HG03558 (cell line): ENCODE data around the gene NACC2.
"Not testable (repeated sequence)": the region's sequence is repeated elsewhere in the genome, so short reads cannot be mapped to it uniquely, and the experiment has no call there.

ENCODE experiments used
- ATAC-seq: cut with Tn5 transposase; IDR thresholded peaks from one replicate; pipeline ENCODE4 v1.9.1; 2021; ENCODE audit warnings: moderate number of reproducible peaks; ENCODE audit not compliant: unreplicated experiment; ENCODE audit errors: extremely low read depth

Gene NACC2

DNA sequence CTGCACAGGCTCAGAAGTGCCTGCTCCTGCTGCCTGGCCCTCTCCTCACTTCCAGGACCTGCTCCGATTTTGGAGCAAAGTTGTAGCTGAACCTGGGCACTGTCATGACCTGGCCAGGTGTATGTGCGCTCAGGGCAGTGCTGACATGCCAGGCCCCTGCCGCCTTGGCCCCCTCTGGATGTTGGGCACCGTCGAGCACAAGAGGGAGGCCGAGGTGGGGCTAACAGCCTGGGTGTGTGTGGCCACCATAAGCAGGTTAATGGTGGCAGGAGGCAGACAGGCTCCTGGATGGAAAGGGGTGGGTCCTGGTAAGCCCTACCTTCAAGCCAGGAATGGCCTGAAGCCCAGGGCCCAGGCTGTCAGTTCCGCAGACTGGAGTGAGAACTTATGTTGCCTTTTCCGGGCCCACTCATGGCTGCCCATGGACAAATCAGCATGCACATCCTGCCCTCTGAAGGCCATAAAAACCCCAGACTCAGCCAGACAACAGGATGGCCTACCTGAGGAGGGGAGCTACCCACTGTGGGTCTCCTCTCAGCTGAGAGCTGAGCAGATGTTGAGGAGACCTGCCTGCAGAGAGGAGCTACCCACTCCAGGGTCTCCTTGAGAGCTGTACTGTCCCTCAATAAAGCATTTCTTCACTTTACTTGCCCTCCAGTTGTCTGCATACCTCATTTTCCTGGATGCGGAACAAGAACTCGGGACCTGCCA, 66.2 kb downstream of the NACC2 start:
- ATAC-seq: no peak

DNA sequence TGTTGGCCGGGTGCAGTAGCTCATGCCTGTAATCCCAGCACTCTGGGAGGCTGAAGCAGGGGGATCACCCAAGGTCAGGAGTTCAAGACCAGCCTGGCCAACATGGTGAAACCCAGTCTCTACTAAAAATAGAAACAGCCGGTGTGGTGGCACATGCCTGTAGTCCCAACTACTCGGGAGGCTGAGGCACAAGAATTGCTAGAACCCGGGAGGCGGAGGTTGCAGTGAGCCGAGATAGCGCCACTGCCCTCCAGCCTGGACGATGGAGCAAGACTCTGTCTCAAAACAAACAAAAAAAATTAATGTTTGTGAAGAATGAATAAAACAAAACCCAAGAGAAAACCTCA, 68.2 kb downstream of the NACC2 start:
- not testable (repeated sequence) for ATAC-seq

DNA sequence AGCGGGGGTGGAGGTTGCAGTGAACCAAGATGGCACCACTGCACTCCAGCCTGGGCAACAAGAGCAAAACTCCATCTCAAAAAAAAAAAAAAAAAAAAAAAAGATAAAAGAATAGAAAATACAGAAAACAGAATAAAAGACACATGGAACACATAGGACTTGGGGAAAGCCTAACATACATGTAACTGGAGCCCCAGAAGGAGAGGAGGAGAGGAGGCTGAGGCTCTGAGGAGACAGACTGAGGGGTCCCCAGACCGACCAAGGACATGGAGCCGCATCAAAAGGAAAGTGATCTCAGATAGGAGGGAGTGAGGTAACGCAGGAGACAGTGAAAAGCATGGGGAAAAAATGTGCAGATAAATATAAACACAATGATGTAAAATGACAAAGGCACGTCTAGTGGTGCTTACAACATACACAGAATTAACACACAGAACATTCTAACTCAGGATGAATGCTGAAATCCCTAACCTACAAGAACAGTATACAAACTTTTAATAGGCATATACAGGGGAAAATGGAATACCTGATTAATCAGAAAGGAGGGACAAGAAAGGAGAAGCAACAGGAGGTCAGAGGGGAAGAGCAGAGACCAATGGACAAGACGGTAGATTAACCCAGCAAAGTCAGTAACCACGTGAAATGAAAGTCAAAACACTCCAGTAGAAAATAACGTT, 68.7 kb downstream of the NACC2 start:
- no peak for ATAC-seq

DNA sequence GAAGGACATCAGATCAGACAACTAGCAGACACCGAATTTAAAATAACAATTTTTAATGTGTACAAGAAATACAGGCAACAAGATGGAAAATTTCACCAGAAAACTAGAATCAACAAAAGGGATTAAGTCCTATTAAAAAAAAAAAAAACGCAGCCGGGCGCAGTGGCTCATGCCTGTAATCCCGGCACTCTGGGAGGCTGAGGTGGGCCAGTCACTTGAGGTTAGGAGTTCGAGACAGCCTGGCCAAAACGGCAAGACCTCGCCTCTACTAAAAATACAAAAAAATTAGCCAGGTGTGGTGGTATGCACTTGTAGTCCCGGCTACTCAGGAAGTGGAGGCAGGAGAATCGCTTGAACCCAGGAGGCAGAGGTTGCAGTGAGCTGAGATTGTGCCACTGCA, 69.6 kb downstream of the NACC2 start:
- no peak for ATAC-seq

DNA sequence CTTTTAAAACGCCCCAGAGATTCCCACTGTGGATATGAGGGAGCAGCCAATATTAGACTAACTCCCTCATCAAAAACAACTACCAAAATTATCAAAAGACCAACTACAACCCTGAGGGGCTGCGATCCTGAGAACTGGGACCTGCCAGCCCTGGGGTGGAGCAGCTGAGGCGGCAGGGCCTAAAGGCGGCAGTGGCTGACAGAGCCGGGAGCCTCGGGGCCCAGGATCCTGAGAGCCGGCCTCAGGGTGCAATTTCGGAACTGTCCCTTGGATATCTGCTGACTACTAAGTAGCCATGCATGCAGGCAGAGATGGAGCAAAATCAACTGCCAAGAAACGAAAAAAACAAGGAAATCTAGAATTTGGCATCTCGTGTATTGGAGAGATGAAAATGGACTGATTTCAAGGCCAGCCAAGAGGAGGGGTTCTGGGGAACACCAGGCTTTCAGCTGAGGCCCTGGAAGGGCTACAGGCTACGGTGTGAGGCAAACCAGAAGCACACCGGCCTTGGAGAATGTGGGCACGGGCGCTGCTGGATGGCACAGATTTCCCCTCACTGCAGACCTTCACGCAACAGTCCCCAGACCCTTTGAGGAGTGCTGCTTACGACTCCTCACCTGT, 70.3 kb downstream of the NACC2 start:
- ATAC-seq: no peak

DNA sequence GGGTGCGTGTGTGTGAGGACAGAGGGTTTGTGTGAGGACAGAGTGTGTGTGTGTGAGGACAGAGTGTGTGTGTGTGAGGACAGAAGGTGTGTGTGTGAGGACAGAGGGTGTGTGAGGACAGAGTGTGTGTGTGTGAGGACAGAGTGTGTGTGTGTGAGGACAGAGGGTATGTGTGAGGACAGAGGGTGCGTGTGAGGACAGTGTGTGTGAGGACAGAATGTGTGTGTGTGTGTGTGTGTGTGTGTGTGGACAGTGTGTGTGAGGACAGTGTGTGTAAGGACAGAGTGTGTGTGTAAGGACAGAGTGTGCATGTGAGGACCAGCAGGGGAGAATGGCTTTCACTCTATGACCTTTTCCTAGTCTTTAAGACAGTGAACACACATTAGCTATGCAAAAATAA, 70.8 kb downstream of the NACC2 start:
- ATAC-seq: no peak

DNA sequence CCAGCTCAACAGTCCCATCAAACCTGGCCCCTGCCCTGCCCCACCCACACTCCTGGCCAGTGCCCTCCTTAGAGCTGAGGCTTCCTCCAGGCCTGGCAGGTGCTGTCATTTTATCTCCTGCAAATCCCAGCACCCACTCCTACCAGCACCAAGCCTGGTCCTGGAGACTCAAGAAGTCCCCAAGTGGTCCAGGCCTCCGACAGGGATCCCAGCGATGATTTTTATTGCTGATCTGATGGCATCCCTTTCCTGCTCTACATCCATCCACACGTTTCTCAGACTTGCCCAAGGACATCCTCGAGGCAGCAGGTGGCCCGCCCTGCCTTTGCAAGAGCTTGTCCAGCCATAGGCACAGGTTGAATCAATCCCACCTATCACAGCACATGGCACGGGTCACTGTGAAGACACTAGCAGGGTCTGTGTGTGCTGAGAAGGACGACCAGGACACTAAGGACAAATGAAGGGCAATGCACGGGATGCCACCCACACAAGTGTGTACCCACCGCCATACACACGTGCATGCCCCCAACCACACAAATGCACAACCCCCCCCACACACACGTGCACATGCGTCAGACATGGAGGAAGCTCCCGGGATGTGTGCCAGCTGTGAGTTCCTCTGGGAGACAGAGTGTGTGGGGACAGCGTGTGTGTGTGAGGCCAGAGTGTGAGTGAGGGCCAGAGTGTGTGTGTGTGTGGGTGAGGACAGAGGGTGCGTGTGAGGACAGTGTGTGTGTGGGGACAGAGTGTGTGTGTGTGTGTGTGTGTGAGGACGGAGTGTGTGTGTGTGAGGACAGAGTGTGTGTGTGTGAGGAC, 71.5 kb downstream of the NACC2 start:
- ATAC-seq: no peak

DNA sequence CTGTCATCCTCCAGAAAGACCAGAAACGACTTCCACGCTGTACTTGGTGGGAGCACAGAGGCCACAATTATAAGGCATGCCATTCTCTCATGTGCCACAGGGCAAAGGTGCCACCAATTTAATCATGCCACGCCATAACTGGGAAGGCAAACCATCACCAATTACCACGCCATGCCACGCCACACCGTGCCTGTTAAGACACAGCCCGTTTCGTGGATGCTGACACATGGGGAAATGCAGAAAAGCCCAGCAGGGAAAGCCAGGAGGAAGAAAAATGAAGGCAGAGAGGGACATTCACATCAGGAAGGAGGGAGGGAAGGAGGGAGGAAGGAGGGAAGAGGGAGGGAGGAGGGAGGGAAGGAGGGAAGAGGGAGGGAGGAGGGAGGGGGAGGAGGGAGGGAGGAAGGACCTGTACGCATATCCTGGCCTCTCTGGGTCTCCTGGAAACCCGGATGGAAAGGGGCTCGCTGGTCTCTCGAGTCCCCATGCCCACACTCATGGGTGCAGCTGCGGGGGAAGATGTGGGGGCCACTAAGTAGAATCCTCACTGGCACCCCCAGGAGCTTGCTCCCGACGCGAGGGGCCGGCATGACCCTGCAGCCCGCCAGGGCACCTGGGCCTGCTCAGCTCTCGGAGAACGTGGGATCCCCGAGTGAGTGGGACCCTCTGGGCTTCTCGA, 72.2 kb downstream of the NACC2 start:
- ATAC-seq: no peak

DNA sequence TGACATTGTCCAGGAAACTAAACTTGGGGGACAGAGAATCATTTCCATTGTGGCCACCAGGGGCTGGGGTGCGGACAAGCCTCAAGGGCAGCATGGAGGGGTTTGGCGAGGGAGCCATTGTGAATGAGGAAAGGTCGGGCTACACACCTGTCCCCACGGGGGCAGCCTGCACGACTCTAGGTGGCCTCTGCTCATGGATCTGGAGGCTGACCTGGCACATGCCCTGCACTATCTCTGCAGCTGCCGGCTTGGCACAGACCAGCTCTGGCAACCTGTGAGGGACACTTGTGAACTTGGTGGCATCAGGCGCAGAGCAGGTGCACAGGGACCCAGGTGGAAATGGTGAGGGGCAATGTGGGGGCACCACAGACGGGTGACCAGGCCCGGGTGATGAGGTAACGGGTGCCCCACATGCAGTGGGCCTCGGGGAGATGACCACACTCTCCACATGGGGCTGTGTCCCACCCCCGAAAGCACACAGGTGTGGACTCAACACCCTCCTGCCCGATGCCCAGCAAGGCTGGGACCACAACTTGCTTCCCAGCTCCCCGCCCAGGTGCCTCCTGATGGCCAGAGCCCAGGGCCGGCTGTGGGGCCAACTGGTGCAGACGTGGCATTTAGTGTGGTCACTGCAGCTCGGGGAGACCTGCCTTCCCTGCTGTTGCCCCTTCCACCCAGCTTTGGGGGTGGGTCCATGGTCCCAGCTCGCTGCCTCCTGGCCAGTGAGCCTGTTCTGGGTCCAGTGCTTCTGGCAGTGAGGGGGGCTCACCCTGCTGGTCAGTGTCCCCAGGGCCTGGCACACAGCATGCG, 73.0 kb downstream of the NACC2 start:
- no peak for ATAC-seq

DNA sequence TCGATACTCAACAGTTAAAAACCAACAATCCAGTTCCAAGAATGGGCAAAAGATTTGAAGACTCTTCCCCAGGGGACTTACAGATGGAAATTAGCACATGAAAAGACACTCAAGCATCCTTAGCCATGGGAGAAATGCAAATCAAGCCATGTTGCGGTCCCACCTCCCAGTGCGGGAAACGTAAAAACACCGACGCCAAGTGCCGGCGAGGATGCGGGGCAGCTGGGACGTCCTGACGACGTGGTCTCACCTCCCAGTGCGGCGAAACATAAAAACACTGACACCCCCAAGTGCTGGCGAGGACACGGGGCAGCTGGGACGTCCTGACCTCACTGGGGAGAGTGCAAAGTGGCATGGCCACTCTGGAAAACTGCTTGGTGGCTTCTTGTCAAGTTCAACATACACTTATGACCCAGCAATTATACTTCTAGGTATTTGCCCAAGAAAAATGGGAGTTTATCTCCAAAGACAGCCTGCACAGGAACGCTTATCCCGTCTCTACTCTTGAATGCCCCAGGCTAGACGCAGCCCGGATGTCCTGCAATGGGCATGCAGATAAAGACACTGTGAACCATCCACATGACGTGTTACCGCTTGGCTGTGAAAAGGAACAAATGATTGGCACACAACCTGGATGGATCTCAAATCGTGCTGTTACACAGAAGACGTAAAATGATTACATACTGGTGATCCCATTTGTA, 73.8 kb downstream of the NACC2 start:
- no peak for ATAC-seq

DNA sequence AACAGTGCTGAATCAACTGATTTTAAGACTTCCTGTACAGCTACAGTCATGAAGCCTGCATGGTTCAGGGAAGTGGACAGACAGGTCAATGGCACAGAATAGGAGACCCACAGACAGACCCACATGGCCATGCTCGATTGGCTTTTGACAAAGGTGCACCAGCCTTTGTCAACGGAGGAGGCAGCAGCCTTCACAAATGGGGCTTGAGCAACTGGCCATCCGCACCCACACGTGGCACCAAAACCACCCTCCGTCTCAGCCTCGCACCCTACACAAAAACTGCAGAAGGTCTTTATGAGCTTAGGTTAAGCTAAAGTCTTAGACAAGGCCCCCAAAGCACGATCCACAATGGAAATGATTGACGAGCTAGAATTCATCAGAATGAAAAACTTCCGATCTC, 74.4 kb downstream of the NACC2 start:
- ATAC-seq: no peak

DNA sequence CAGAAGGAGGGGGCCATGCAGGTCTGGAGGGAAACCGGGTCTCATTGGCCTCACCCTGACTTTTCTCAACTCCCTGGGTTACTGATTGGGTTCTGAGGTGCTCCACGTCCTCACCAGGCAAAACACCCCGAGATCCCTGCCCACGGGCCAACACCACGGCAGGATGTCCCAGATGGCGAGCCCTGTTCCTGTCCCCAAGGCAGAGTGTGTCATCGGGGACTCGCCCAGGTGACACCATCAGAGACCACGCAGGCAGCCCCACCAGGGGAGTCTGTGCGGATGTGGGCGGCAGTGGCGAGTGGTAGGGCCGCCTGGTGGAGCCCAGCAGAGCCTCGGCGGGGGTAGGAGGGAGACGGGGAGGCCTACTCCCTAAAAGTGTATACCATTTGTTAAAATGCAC, 74.9 kb downstream of the NACC2 start:
- no peak for ATAC-seq

DNA sequence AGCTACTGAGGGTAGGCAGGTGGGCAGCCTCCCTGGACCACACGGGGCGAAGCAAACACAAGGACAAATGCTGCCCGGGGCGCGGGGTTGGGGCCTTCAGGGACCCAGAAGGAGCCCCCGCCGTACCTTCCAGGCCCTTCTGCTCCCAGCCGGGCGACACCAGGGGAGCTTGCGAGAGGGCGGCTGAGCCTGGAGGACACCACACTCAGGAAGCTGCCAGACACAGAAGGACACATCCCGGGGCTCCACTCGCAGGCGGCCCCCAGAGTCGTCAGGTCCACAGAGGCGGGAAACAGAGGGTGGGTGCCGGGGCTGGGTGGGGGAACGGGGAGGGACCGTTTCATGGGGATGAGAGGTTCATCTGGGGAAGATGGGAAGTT, 75.4 kb downstream of the NACC2 start:
- no peak for ATAC-seq

DNA sequence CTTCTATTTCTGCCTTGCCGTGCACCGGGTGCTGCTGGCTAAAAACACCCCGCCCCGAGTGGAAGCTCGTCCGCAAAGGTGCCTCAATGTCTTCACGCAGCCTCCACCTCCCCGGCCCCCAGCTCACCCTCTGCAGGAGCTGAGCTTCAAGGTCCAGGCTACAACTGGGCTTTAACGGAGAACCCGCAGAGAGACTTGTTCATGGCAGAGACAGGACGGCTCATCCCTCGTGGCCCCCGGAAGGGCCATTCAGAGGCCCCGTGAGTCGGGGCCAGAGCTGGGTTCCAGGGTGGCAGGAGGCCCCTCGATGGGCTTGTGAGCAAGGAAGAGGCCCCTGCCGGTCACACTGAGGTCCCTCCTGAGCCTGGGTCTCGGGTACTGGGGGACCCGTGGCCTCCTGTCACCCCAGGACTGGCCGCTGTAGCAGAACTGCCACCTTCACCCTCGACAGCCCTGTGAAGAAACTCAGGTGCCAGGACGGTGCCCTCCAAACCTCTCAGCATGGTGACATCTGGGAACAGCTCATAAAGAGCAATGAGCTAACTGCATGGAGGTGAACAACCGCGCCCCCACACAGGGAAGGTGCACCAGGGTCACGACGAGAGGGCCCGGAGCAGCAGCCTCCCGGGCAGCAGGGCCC, 75.9 kb downstream of the NACC2 start:
- ATAC-seq: no peak

DNA sequence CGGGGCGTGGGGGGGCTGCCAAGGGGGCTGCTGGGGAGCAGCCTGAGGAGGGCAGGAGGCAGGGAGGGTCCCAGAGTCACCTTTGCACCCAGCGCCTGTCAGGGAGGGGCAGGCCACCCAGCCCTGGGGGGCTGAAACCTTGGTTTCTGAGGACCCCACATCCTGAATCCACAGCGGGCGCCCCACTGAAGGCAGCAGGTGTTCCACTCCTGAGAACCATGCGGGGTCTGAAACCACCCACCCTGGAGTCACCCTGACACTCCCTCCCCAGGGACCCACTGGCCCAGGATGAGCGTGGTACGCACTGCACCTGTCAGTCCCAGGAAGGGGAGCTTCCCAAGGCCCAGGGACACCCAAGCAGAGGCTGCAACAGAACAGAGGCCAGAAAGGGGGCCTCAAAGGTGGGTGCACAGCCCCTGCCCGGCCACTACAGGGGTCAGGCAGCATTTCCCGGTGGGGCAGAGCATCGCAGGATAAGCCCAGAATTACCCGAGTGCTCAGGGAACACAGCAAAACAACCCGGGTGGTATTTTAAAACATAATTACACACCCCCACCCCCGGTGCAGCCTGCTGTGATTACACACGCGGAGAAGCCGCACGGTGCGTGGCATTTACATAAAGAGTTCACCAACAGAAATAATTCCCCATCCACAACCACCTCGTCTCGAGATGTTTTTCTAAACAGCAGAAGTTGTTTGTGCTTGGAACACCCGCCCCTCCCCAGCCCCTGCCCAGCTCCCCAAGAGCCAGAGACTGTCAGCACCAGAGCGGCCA, 76.6 kb downstream of the NACC2 start:
- ATAC-seq: no peak

DNA sequence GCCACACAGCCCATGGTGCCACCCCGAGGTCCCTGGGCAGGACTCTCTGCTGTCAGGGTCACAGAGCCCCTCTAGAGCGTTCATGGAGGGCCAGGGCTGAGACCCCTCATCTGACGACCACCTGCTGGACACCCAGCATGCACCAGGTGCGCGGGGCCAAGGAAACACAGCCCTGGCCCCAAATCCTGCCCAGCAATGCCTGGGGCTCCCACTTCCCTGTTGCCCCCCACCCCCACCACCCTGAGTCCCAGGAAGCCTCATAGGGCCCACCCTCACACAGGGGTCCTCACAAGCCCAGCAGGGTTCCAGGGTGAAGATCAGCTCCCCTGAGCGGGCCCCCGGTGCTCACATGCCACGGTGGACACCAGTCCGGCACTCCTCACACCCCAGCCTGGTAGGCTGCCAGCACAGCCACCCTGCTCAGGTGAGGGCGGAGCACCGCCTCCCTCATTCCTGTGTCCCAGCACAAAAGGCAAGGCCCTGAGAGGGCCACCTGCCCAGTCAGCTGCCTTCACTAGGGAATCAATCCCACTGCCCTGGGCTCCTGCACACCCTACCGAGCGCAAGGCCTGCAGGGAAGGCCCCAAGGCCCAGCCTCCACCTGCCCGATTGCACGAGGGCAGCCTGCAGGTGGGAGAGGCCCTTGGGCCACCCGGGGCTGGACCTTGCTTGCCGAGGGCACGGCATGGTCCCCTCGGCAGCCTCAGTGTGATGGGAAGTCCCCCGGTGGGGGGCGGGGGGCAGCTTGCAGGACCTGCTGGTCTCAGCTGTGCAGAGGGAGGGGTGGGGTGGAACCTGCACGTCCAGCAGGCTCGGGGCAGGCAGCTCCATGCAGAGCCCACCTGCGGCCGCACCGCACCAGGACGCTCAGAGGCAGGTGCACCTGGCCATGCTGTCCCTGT, 77.5 kb downstream of the NACC2 start:
- ATAC-seq: no peak
